ENCODE results near the gene ECT2L. TPM values are rescaled to one million over a fixed set of nuclear protein-coding genes. Genes with fewer than 3 reads are reported as not detected.

Gene ECT2L
- total and polyA plus RNA-seq, 2 experiments from 2014 or later: 0.03 to 0.15 TPM

DNA sequence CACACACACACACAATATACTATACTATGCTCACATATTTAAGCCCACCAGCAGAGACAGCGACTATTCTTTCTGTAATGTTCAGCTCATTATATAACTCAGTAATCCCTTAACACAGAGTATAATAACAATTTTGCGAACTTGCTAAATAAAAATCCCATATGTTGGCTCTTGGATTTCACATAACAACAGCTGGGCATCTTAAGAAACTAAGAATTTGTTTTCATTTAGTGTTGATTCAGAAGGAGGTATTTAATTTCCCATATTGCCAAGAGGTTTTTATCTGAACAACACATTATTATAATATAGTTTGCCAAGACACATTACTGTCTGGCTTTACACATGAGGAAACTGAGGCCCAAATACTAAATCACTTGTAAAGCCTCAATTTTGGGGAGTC is 7.4 kb downstream of the ECT2L start (continued):
- TF ChIP-seq, protein P1, sequence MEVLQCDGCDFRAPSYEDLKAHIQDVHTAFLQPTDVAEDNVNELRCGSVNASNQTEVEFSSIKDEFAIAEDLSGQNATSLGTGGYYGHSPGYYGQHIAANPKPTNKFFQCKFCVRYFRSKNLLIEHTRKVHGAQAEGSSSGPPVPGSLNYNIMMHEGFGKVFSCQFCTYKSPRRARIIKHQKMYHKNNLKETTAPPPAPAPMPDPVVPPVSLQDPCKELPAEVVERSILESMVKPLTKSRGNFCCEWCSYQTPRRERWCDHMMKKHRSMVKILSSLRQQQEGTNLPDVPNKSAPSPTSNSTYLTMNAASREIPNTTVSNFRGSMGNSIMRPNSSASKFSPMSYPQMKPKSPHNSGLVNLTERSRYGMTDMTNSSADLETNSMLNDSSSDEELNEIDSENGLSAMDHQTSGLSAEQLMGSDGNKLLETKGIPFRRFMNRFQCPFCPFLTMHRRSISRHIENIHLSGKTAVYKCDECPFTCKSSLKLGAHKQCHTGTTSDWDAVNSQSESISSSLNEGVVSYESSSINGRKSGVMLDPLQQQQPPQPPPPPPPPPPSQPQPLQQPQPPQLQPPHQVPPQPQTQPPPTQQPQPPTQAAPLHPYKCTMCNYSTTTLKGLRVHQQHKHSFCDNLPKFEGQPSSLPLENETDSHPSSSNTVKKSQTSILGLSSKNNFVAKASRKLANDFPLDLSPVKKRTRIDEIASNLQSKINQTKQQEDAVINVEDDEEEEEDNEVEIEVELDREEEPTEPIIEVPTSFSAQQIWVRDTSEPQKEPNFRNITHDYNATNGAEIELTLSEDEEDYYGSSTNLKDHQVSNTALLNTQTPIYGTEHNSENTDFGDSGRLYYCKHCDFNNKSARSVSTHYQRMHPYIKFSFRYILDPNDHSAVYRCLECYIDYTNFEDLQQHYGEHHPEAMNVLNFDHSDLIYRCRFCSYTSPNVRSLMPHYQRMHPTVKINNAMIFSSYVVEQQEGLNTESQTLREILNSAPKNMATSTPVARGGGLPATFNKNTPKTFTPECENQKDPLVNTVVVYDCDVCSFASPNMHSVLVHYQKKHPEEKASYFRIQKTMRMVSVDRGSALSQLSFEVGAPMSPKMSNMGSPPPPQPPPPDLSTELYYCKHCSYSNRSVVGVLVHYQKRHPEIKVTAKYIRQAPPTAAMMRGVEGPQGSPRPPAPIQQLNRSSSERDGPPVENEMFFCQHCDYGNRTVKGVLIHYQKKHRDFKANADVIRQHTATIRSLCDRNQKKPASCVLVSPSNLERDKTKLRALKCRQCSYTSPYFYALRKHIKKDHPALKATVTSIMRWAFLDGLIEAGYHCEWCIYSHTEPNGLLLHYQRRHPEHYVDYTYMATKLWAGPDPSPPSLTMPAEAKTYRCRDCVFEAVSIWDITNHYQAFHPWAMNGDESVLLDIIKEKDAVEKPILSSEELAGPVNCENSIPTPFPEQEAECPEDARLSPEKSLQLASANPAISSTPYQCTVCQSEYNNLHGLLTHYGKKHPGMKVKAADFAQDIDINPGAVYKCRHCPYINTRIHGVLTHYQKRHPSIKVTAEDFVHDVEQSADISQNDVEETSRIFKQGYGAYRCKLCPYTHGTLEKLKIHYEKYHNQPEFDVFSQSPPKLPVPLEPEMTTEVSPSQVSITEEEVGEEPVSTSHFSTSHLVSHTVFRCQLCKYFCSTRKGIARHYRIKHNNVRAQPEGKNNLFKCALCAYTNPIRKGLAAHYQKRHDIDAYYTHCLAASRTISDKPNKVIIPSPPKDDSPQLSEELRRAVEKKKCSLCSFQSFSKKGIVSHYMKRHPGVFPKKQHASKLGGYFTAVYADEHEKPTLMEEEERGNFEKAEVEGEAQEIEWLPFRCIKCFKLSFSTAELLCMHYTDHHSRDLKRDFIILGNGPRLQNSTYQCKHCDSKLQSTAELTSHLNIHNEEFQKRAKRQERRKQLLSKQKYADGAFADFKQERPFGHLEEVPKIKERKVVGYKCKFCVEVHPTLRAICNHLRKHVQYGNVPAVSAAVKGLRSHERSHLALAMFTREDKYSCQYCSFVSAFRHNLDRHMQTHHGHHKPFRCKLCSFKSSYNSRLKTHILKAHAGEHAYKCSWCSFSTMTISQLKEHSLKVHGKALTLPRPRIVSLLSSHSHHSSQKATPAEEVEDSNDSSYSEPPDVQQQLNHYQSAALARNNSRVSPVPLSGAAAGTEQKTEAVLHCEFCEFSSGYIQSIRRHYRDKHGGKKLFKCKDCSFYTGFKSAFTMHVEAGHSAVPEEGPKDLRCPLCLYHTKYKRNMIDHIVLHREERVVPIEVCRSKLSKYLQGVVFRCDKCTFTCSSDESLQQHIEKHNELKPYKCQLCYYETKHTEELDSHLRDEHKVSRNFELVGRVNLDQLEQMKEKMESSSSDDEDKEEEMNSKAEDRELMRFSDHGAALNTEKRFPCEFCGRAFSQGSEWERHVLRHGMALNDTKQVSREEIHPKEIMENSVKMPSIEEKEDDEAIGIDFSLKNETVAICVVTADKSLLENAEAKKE (CRISPR knock-in tag; IDR thresholded peaks at IDR 0.05): no peak
- TF ChIP-seq EZH2 (IDR thresholded peaks at IDR 0.05; ENCODE audit: low read depth, unreplicated experiment) (no peak), POLR2AphosphoS5 (IDR thresholded peaks at IDR 0.05; ENCODE audit: low read depth) (no peak)

DNA sequence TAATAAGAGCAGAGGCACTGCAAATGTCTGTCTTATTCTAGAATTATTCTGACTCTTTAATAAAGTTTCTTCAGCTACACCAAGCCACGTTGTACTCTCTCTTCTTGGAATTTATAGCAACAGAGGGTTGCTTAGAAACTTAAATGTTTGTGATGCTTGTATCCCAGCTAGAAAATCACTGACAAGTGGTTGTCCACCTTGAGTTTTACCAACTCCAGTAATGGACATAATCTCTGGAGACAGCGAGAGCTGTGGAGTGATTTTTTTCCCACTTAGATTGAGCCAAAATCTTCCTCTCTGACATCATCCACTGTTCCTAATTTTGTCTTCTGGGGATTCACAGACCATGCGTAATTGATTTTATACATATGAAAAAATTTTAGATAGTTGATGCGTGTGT is 8.0 kb downstream of the ECT2L start:
- Histone ChIP-seq H3K4me2 (no peak overlapping the region), H3K79me2 (replicated peaks; ENCODE audit: insufficient read depth) (no peaks in the 10 kb centered on the region), H4K20me1 (replicated peaks; ENCODE audit: insufficient read depth) (no peaks in the 10 kb centered on the region), H3K4me1 (ENCODE audit: insufficient read depth) (no peaks in the 10 kb centered on the region), H2AFZ (no peak overlapping the region), H3K27me3 (ENCODE audit: insufficient read depth) (no peaks in the 10 kb centered on the region), H3K27ac (ENCODE audit: low read depth) (no peak overlapping the region), H3K36me3 (ENCODE audit: insufficient read depth) (no peaks in the 10 kb centered on the region), H3F3A (replicated peaks; ENCODE audit: low read depth) (no peaks in the 10 kb centered on the region), H3K9me2 (ENCODE audit: insufficient read depth) (no peaks in the 10 kb centered on the region), H3K4me3 (no peak overlapping the region)
- H3K9me3 Mint-ChIP-seq: peaks cover 10% of the 10 kb centered on the region; the same call in 2 of the 3 replicates
- ATAC-seq (no peak), DNase-seq (ENCODE audit: low spot score) (no peak)
- no peak overlapping the region for H3K27ac Mint-ChIP-seq
- TF ChIP-seq, protein P2, sequence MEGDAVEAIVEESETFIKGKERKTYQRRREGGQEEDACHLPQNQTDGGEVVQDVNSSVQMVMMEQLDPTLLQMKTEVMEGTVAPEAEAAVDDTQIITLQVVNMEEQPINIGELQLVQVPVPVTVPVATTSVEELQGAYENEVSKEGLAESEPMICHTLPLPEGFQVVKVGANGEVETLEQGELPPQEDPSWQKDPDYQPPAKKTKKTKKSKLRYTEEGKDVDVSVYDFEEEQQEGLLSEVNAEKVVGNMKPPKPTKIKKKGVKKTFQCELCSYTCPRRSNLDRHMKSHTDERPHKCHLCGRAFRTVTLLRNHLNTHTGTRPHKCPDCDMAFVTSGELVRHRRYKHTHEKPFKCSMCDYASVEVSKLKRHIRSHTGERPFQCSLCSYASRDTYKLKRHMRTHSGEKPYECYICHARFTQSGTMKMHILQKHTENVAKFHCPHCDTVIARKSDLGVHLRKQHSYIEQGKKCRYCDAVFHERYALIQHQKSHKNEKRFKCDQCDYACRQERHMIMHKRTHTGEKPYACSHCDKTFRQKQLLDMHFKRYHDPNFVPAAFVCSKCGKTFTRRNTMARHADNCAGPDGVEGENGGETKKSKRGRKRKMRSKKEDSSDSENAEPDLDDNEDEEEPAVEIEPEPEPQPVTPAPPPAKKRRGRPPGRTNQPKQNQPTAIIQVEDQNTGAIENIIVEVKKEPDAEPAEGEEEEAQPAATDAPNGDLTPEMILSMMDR (conservative IDR thresholded peaks at IDR 0.05; ENCODE audit: low read depth in 2 of 2): no peak
- TF ChIP-seq, protein P1 (CRISPR knock-in tag; IDR thresholded peaks at IDR 0.05): no peak
- no peak for TF ChIP-seq POLR2AphosphoS5 (IDR thresholded peaks at IDR 0.05; ENCODE audit: low read depth)
- no peak for TF ChIP-seq NANOG (IDR thresholded peaks at IDR 0.05; ENCODE audit: borderline replicate concordance)
- H3K4me3 Mint-ChIP-seq: no peak overlapping the region
- no peaks in the 10 kb centered on the region; the same call in 2 of the 3 replicates for H3K36me3 Mint-ChIP-seq (ENCODE audit: low read depth)
- H3K4me1 Mint-ChIP-seq: no peaks in the 10 kb centered on the region
- peaks cover 4% of the 10 kb centered on the region for H3K27me3 Mint-ChIP-seq (ENCODE audit: insufficient read depth, low read depth, poor library complexity)
